K562 (cell line): ENCODE data around the gene MYLK2. TPM values are rescaled to one million over a fixed set of nuclear protein-coding genes. Genes with fewer than 3 reads are reported as not detected.

Source experiments
- ATAC-seq: fragments of 200-7000 bp; cut with Tn5 transposase; 3 replicates; pipeline ENCODE4 v1.9.1; 2020; ENCODE audit warnings: moderate library complexity
- BruUV-seq: library from RNA; stranded (reverse); fragments of 400-500 nt; replicated peaks from 2 replicates; lab custom pipeline; 2021; lab: Mats Ljungman, UMichigan
- CTCF ChIA-PET: fragments of 300-600 bp; formaldehyde crosslinking; extraction: SDS; loops from one replicate; lab custom pipeline; 2021; ENCODE audit warnings: low intra/inter-chr PET ratio; lab: Yijun Ruan, JAX
- POLR2A ChIA-PET: fragments of 300-600, 350-650 bp; sonication (Branson Sonifier 250); formaldehyde crosslinking; extraction: SDS; loops from one replicate; lab custom pipeline; 2021; ENCODE audit warnings: antibody characterized with exemption, inconsistent platforms; lab: Yijun Ruan, JAX
- DNase-seq, 4 experiments: peaks; one replicate each; pipeline versions ENCODE4 v3.0.0 to v3.0.0-alpha.2; 2011 to 2018; ENCODE audit warnings: low spot score in 3 of 4, mixed read lengths in 3 of 4; ENCODE audit errors: extremely low read depth in 1 of 4
- FAIRE-seq: peaks from 2 replicates; lab custom pipeline; 2011; peaks lifted over from hg19 to GRCh38; lab: Jason Lieb, UNC
- H2AFZ ChIP-seq: 2 replicates; pipeline ENCODE4 v1.6.0; 2011; ENCODE audit warnings: low read depth, low read length, control low read depth, inconsistent platforms
- H3K27ac ChIP-seq: fragments of 200-600 bp; 3 replicates; pipeline ENCODE4 v1.8.0; 2011; ENCODE audit warnings: low read depth, mild to moderate bottlenecking, control low read depth, inconsistent platforms, low read length, moderate library complexity, mixed read lengths; ENCODE audit errors: extremely low read depth
- H3K27me3 ChIP-seq, 2 experiments: fragments of 300-600 bp in 1 of 2; 2 replicates in 1 of 2; 3 replicates in 1 of 2; pipeline versions ENCODE4 v1.6.0 to v1.8.0; 2011; ENCODE audit warnings: inconsistent platforms in 2 of 2, low read length in 2 of 2, mild to moderate bottlenecking in 1 of 2, mixed read lengths in 1 of 2, moderate library complexity in 1 of 2; ENCODE audit not compliant: control insufficient read depth in 2 of 2, insufficient read depth in 2 of 2
- H3K36me3 ChIP-seq: fragments of 300-600 bp; 3 replicates; pipeline ENCODE4 v1.8.0; 2011; ENCODE audit warnings: mild to moderate bottlenecking, low read length, inconsistent platforms; ENCODE audit not compliant: control insufficient read depth, insufficient read depth
- H3K4me1 ChIP-seq, 2 experiments: fragments of 200-600 bp in 1 of 2; replicated peaks in 1 of 2; 2 replicates in 1 of 2; 3 replicates in 1 of 2; pipeline versions ENCODE4 v1.5.1 to v1.8.0; 2011; ENCODE audit warnings: inconsistent platforms in 2 of 2, low read length in 2 of 2, mild to moderate bottlenecking in 1 of 2, mixed read lengths in 1 of 2, moderate library complexity in 1 of 2; ENCODE audit not compliant: control insufficient read depth in 2 of 2, insufficient read depth in 2 of 2
- H3K4me2 ChIP-seq: 2 replicates; pipeline ENCODE4 v1.6.1; 2011; ENCODE audit warnings: low read length, control low read depth, inconsistent platforms, mixed read lengths; ENCODE audit not compliant: insufficient read depth
- H3K4me3 ChIP-seq: fragments of 200-600 bp; sonication (generic), shearing (Covaris generic); 2 replicates; pipeline ENCODE4 v1.5.1; 2016; ENCODE audit warnings: control low read depth, inconsistent platforms
- H3K79me2 ChIP-seq: fragments of 200-600 bp; 3 replicates; pipeline ENCODE4 v1.8.0; 2011; ENCODE audit warnings: low read length, inconsistent platforms; ENCODE audit not compliant: control insufficient read depth, insufficient read depth
- H3K9ac ChIP-seq, 2 experiments: 2 replicates each; pipeline versions ENCODE4 v1.6.0 to v1.6.1; 2011; ENCODE audit warnings: low read depth in 2 of 2, low read length in 2 of 2, control low read depth in 1 of 2, inconsistent platforms in 1 of 2, mild to moderate bottlenecking in 1 of 2, mixed read lengths in 1 of 2; ENCODE audit not compliant: insufficient read depth in 1 of 2
- H3K9me1 ChIP-seq: one replicate; pipeline ENCODE4 v1.6.0; 2011; ENCODE audit warnings: inconsistent platforms, mild to moderate bottlenecking, low read length, moderate library complexity; ENCODE audit not compliant: control insufficient read depth, insufficient read depth
- H3K9me3 ChIP-seq: replicated peaks from 2 replicates; pipeline ENCODE4 v1.5.1; 2011; ENCODE audit warnings: low read depth, low read length, inconsistent platforms; ENCODE audit not compliant: control insufficient read depth, insufficient read depth
- H4K20me1 ChIP-seq: replicated peaks from 2 replicates; pipeline ENCODE4 v1.6.1; 2011; ENCODE audit warnings: low read length, inconsistent platforms, mixed read lengths; ENCODE audit not compliant: control insufficient read depth, insufficient read depth
- ATF1 ChIP-seq, 2 experiments: fragments of 450-650 bp in 1 of 2; IDR thresholded peaks; 2 replicates each; pipeline ENCODE4 v1.6.1; 2016; ENCODE audit warnings: missing compliant biosample characterization in 1 of 2, missing genetic modification characterization in 1 of 2
- ATF3 ChIP-seq, 2 experiments: fragments of 450-650 bp in 1 of 2; sonication (generic) in 1 of 2; formaldehyde crosslinking in 1 of 2; IDR thresholded peaks in 1 of 2; conservative IDR thresholded peaks in 1 of 2; 2 replicates each; pipeline versions ENCODE4 v1.6.1 to v1.8.1; 2016 to 2023; ENCODE audit warnings: mild to moderate bottlenecking in 2 of 2, moderate library complexity in 2 of 2, inconsistent platforms in 1 of 2, missing genetic modification reagents in 1 of 2
- ATF7 ChIP-seq: fragments of 450-650 bp; IDR thresholded peaks from 2 replicates; pipeline ENCODE4 v1.7.1; 2014; ENCODE audit warnings: mild to moderate bottlenecking, moderate library complexity
- CEBPB ChIP-seq: fragments of 450-650 bp; IDR thresholded peaks from 2 replicates; pipeline ENCODE4 v1.6.1; 2016; ENCODE audit warnings: missing genetic modification characterization, missing compliant biosample characterization
- FOXP1 ChIP-seq: sonication (generic); formaldehyde crosslinking; IDR thresholded peaks from 2 replicates; pipeline ENCODE4 v1.8.0; 2022; ENCODE audit warnings: mild to moderate bottlenecking, missing genetic modification reagents
- GMEB1 ChIP-seq: fragments of 250-450 bp; sonication (Bioruptor Pico); IDR thresholded peaks from 2 replicates; pipeline ENCODE4 v1.4.0; 2020; ENCODE audit warnings: mild to moderate bottlenecking
- JUND ChIP-seq, 2 experiments: IDR thresholded peaks; 2 replicates in 1 of 2; 3 replicates in 1 of 2; pipeline ENCODE4 v1.6.1; 2011; ENCODE audit warnings: borderline replicate concordance in 2 of 2, low read depth in 2 of 2, low read length in 2 of 2, improper control_type of control experiment in 1 of 2, missing biosample characterization in 1 of 2, missing genetic modification characterization in 1 of 2, missing genetic modification reagents in 1 of 2
- KDM1A ChIP-seq, 2 experiments: fragments of 450-650 bp; IDR thresholded peaks; 2 replicates each; pipeline ENCODE4 v1.6.1; 2016; ENCODE audit warnings: mild to moderate bottlenecking in 2 of 2
- NFRKB ChIP-seq: fragments of 450-650 bp; IDR thresholded peaks from 2 replicates; pipeline ENCODE4 v1.6.1; 2016; ENCODE audit warnings: low read depth
- RBBP5 ChIP-seq: fragments of 200-600 bp; sonication (generic); IDR thresholded peaks from 2 replicates; pipeline ENCODE4 v1.6.1; 2012; ENCODE audit warnings: borderline replicate concordance, mild to moderate bottlenecking, low read length, control low read depth, inconsistent platforms; ENCODE audit not compliant: insufficient read depth, poor library complexity, severe bottlenecking
- SFPQ ChIP-seq: fragments of 200-400 bp; formaldehyde crosslinking; IDR thresholded peaks from 2 replicates; pipeline ENCODE4 v1.6.1; 2017; ENCODE audit warnings: mild to moderate bottlenecking, low read depth, low read length, moderate library complexity
- SMAD2 ChIP-seq: fragments of 150-350 bp; IDR thresholded peaks from 2 replicates; pipeline ENCODE4 v1.6.1; 2014; ENCODE audit warnings: low read depth, mild to moderate bottlenecking, low read length
- ZNF146 ChIP-seq: IDR thresholded peaks from one replicate; pipeline ENCODE4 v1.6.1; 2018; ENCODE audit warnings: missing compliant biosample characterization; ENCODE audit not compliant: unreplicated experiment
- WGBS: fragments of 100-300 bp; shearing (Covaris generic); methylation state at CpG from one replicate; pipeline ENCODE4 v1.1.6; 2016; ENCODE audit warnings: low coverage, mixed read lengths; ENCODE audit not compliant: insufficient coverage; ENCODE audit errors: missing lambda C conversion rate; 5-methylcytosine and 5-hydroxymethylcytosine counted together
- in situ Hi-C: fragments of 300-500 bp; cut with MboI; formaldehyde crosslinking; loops from 4 replicates; pipeline ENCODE4 v1.15.0; 2018; ENCODE audit warnings: inconsistent platforms, mixed read lengths
- intact Hi-C: fragments of 100-400 bp; cut with micrococcal nuclease; formaldehyde crosslinking; loops from 2 replicates; pipeline ENCODE4 v1.14.2; 2022
- polyA plus RNA-seq, 8 experiments: library from polyadenylated mRNA; depleted of rRNA in 4 of 8; stranded (reverse) in 5 of 8; unstranded in 3 of 8; fragments of >200 nt; fragmentation: Nextera tagmentation in 2 of 8; fragmentation: Illumina TruSeq in 1 of 8; extraction: Ambion mirVana in 2 of 8; extraction: Trizol in 1 of 8; gene quantifications; 2 replicates each; pipeline versions ENCODE4 v1.2.1 to v1.2.3, GENCODE V29; 2011 to 2014; ENCODE audit warnings: inconsistent platforms in 1 of 8, missing spikeins in 1 of 8
- total RNA-seq, 7 experiments: library from RNA; depleted of rRNA in 6 of 7; stranded (reverse); fragments of >200 nt in 6 of 7; fragmentation: Illumina TruSeq in 2 of 7; extraction: Trizol in 2 of 7; gene quantifications; 2 replicates each; pipeline versions ENCODE4 v1.2.1 to v1.2.3, GENCODE V29; 2011 to 2021; ENCODE audit warnings: low replicate concordance in 1 of 7

Gene MYLK2
- total and polyA plus RNA-seq, 9 of the 15 experiments (the other 6 are each of a cell fraction or from before 2014, with no cell fraction given) = 0.07 to 0.53 (median 0.18) TPM; not detected in 2

- H3K79me2 ChIP-seq = no peaks in the 10 kb centered on the region
- no peak overlapping the region for H3K4me3 ChIP-seq
- H4K20me1 ChIP-seq = peaks cover 15% of the 10 kb centered on the region
- H2AFZ ChIP-seq = no peak overlapping the region
- no TSS peak for BruUV-seq
- peak overlapping the region in 1 of 2 experiments; percentile 5; a peak in 1 of 4 replicates for H3K9ac ChIP-seq
- H3K9me1 ChIP-seq = peaks cover 2% of the 10 kb centered on the region
- DNase-seq (peak in 1 of 4 experiments; percentile 27), ATAC-seq (no peak), FAIRE-seq (no peak)
- peaks cover 32 to 67% of the 10 kb centered on the region in 2 experiments for H3K27me3 ChIP-seq
- in situ Hi-C loops (loop anchor here (5.0 kb wide), 1 partner anchor 88 kb away; the partner anchor contains the start of gene PDRG1), intact Hi-C loops (no loop called here)
- peaks cover 0 to 19% of the 10 kb centered on the region in 2 experiments; a peak in 3 of 5 replicates for H3K4me1 ChIP-seq
- no peaks in the 10 kb centered on the region for H3K36me3 ChIP-seq
- ChIA-PET POLR2A (interaction anchor here (0.6 to 0.8 kb wide), 5 partner anchors 11 to 229 kb away, joined by 3 read pairs; no protein-coding TSS in a partner anchor), CTCF (interaction anchor here (0.6 kb wide), 1 partner anchor 348 kb away, joined by 3 read pairs; no protein-coding TSS in a partner anchor)
- H3K9me3 ChIP-seq = no peaks in the 10 kb centered on the region
- no peak overlapping the region for H3K27ac ChIP-seq
- 5% methylated on average over 12 of the region's 12 CpGs for WGBS
- no peak overlapping the region for H3K4me2 ChIP-seq
- TF ChIP-seq ZNF146 (CRISPR knock-in tag) (no peak), NFRKB (no peak), CEBPB (no peak), ATF1 (CRISPR knock-in tag; IDR thresholded peaks at IDR 0.05) (no peak), ATF1 (tag; IDR thresholded peaks at IDR 0.05) (peak; percentile 74), ATF3 (IDR thresholded peaks at IDR 0.05) (peak; percentile 89), ATF3 (CRISPR knock-in tag; conservative IDR thresholded peaks at IDR 0.05) (no peak), FOXP1 (CRISPR knock-in tag) (no peak), RBBP5 (no peak), KDM1A (IDR thresholded peaks at IDR 0.05) (peak in 1 of 2 experiments; percentile 79; a peak in 2 of 4 replicates), SFPQ (no peak), SMAD2 (no peak), GMEB1 (CRISPR knock-in tag) (no peak), JUND (IDR thresholded peaks at IDR 0.05; ENCODE audit: borderline replicate concordance, low read depth, low read length) (peak; percentile 60), JUND (tag; IDR thresholded peaks at IDR 0.05; ENCODE audit: borderline replicate concordance, low read depth, low read length) (peak; percentile 57; the same call in 1 of the 3 replicates), ATF7 (peak; percentile 86)
Observed at GRCh38 chr20:31864521-31865400, 45.6 kb downstream of the MYLK2 start.
